Mesendoderm (in vitro differentiated cells): Measurements from ENCODE around the gene LMO2.
"Not testable (repeated sequence)": the region's sequence is repeated elsewhere in the genome, so short reads cannot be mapped to it uniquely, and the experiment has no call there.

Source experiments
- DNase-seq: peaks from one replicate; pipeline ENCODE4 v3.0.0; 2013
- H2AK5ac ChIP-seq: 2 replicates; pipeline ENCODE4 v1.6.1; 2013; ENCODE audit warnings: low read length, inconsistent platforms
- H2BK120ac ChIP-seq: 2 replicates; pipeline ENCODE4 v1.6.1; 2013; ENCODE audit warnings: low read depth, mild to moderate bottlenecking, low read length, moderate library complexity, mixed read lengths
- H2BK15ac ChIP-seq: replicated peaks from 2 replicates; pipeline ENCODE4 v1.6.1; 2013; ENCODE audit warnings: low read depth, mild to moderate bottlenecking, moderate library complexity
- H2BK5ac ChIP-seq: 2 replicates; pipeline ENCODE4 v1.6.1; 2013; ENCODE audit warnings: low read length, inconsistent platforms
- H3K18ac ChIP-seq: 2 replicates; pipeline ENCODE4 v1.6.1; 2013; ENCODE audit warnings: mild to moderate bottlenecking, low read length, mixed read lengths
- H3K23ac ChIP-seq: one replicate; pipeline ENCODE4 v1.6.1; 2013; ENCODE audit warnings: low read length
- H3K27ac ChIP-seq: 2 replicates; pipeline ENCODE4 v1.5.1; 2013; ENCODE audit warnings: low read depth, mild to moderate bottlenecking, inconsistent platforms, low read length, moderate library complexity
- H3K27me3 ChIP-seq: 2 replicates; pipeline ENCODE4 v1.6.1; 2013; ENCODE audit warnings: low read length, control low read depth, mild to moderate bottlenecking, inconsistent platforms; ENCODE audit not compliant: insufficient read depth, poor library complexity
- H3K36me3 ChIP-seq: 2 replicates; pipeline ENCODE4 v1.6.1; 2013; ENCODE audit warnings: low read length, inconsistent platforms; ENCODE audit not compliant: control insufficient read depth, insufficient read depth
- H3K4ac ChIP-seq: one replicate; pipeline ENCODE4 v1.6.1; 2013; ENCODE audit warnings: low read depth, mild to moderate bottlenecking, low read length, moderate library complexity
- H3K4me1 ChIP-seq: 2 replicates; pipeline ENCODE4 v1.6.1; 2013; ENCODE audit warnings: low read depth, low read length, inconsistent platforms; ENCODE audit not compliant: control insufficient read depth
- H3K4me2 ChIP-seq: 2 replicates; pipeline ENCODE4 v1.6.1; 2013; ENCODE audit warnings: low read length
- H3K4me3 ChIP-seq: 2 replicates; pipeline ENCODE4 v1.5.1; 2013; ENCODE audit warnings: mild to moderate bottlenecking, low read length
- H3K56ac ChIP-seq: one replicate; pipeline ENCODE4 v1.6.1; 2013; ENCODE audit warnings: low read length
- H3K79me1 ChIP-seq: 2 replicates; pipeline ENCODE4 v1.6.1; 2013; ENCODE audit warnings: low read length, inconsistent platforms
- H3K79me2 ChIP-seq: 2 replicates; pipeline ENCODE4 v1.6.1; 2013; ENCODE audit warnings: mild to moderate bottlenecking, low read length; ENCODE audit not compliant: control insufficient read depth, insufficient read depth
- H3K9ac ChIP-seq: 2 replicates; pipeline ENCODE4 v1.6.1; 2013; ENCODE audit warnings: low read length, inconsistent platforms
- H4K5ac ChIP-seq: one replicate; pipeline ENCODE4 v1.6.1; 2013; ENCODE audit warnings: low read length
- H4K8ac ChIP-seq: one replicate; pipeline ENCODE4 v1.6.1; 2013; ENCODE audit warnings: low read depth, mild to moderate bottlenecking, control low read depth, low read length, moderate library complexity
- WGBS: extraction: QIAGEN DNeasy Blood & Tissue Kit; methylation state at CpG from one replicate; pipeline ENCODE4 v1.1.7; 2013; ENCODE audit warnings: low lambda C conversion rate, missing lambda C conversion rate; ENCODE audit not compliant: insufficient coverage; ENCODE audit errors: extremely low coverage; 5-methylcytosine and 5-hydroxymethylcytosine counted together

Gene LMO2

GRCh38 chr11:33827206-33827605 lies 64.7 kb downstream of the LMO2 start:
- no peaks in the 10 kb centered on the region for H3K79me1 ChIP-seq
- no peak overlapping the region for H3K4ac ChIP-seq
- peaks cover 11% of the 10 kb centered on the region for H3K27me3 ChIP-seq
- no peak overlapping the region for H2AK5ac ChIP-seq
- no peak overlapping the region for H3K27ac ChIP-seq
- no CpG with 5 or more reads among the region's 4 CpGs for WGBS
- H3K18ac ChIP-seq, result no peak overlapping the region
- no peak overlapping the region for H4K8ac ChIP-seq
- no peak for DNase-seq
- H3K56ac ChIP-seq, result no peak overlapping the region
- H3K79me2 ChIP-seq, result no peaks in the 10 kb centered on the region
- H3K36me3 ChIP-seq, result no peaks in the 10 kb centered on the region
- no peak overlapping the region for H2BK5ac ChIP-seq
- no peak overlapping the region for H2BK120ac ChIP-seq
- no peaks in the 10 kb centered on the region for H3K4me1 ChIP-seq
- H3K4me2 ChIP-seq, result no peak overlapping the region
- no peak overlapping the region for H2BK15ac ChIP-seq
- H3K9ac ChIP-seq, result no peak overlapping the region
- no peak overlapping the region for H3K23ac ChIP-seq
- H3K4me3 ChIP-seq, result no peak overlapping the region
- no peak overlapping the region for H4K5ac ChIP-seq

- no peak overlapping the region for H3K4me3 ChIP-seq
- H3K18ac ChIP-seq, result no peak overlapping the region
- no peak overlapping the region for H3K4me2 ChIP-seq
- no peak overlapping the region for H2BK120ac ChIP-seq
- no peak overlapping the region for H3K9ac ChIP-seq
- no peak overlapping the region for H2AK5ac ChIP-seq
- no peaks in the 10 kb centered on the region for H3K79me1 ChIP-seq
- H4K5ac ChIP-seq, result no peak overlapping the region
- H3K27me3 ChIP-seq, result peaks cover 11% of the 10 kb centered on the region
- no peak for DNase-seq
- no peak overlapping the region for H2BK15ac ChIP-seq
- WGBS, result no CpG with 5 or more reads among the region's 3 CpGs
- H3K27ac ChIP-seq, result no peak overlapping the region
- no peak overlapping the region for H3K23ac ChIP-seq
- H4K8ac ChIP-seq, result no peak overlapping the region
- H3K36me3 ChIP-seq, result no peaks in the 10 kb centered on the region
- H3K4me1 ChIP-seq, result no peaks in the 10 kb centered on the region
- no peak overlapping the region for H3K4ac ChIP-seq
- no peak overlapping the region for H2BK5ac ChIP-seq
- no peaks in the 10 kb centered on the region for H3K79me2 ChIP-seq
- no peak overlapping the region for H3K56ac ChIP-seq
Observed at GRCh38 chr11:33825854-33826560, 65.9 kb downstream of the LMO2 start.

- H2BK120ac ChIP-seq, H4K8ac ChIP-seq, H3K9ac ChIP-seq, DNase-seq, H2BK5ac ChIP-seq, H2AK5ac ChIP-seq, H2BK15ac ChIP-seq, H4K5ac ChIP-seq, H3K79me1 ChIP-seq, H3K4ac ChIP-seq, H3K18ac ChIP-seq, H3K27ac ChIP-seq, H3K79me2 ChIP-seq, H3K27me3 ChIP-seq, H3K4me2 ChIP-seq, H3K56ac ChIP-seq, H3K4me3 ChIP-seq, H3K36me3 ChIP-seq, H3K23ac ChIP-seq, H3K4me1 ChIP-seq: not testable (repeated sequence)
- no CpG with 5 or more reads among the region's 3 CpGs for WGBS
Observed at GRCh38 chr11:33822981-33823380, 68.9 kb downstream of the LMO2 start.

- Histone ChIP-seq H4K5ac (no peak overlapping the region), H3K4me3 (no peak overlapping the region), H2BK5ac (no peak overlapping the region), H2AK5ac (no peak overlapping the region), H3K27me3 (no peaks in the 10 kb centered on the region), H3K4me1 (no peaks in the 10 kb centered on the region), H3K27ac (no peak overlapping the region), H3K79me2 (no peaks in the 10 kb centered on the region), H2BK15ac (no peak overlapping the region), H3K4me2 (no peak overlapping the region), H4K8ac (no peak overlapping the region), H3K4ac (no peak overlapping the region), H3K79me1 (no peaks in the 10 kb centered on the region), H3K56ac (no peak overlapping the region), H3K23ac (no peak overlapping the region), H3K36me3 (no peaks in the 10 kb centered on the region), H3K9ac (no peak overlapping the region), H2BK120ac (no peak overlapping the region), H3K18ac (no peak overlapping the region)
- no CpG with 5 or more reads among the region's 16 CpGs for WGBS
- DNase-seq, result no peak
Observed at GRCh38 chr11:33819278-33820035, 72.4 kb downstream of the LMO2 start.
